Daoy (cell line): Measurements from ENCODE around the gene LCE3E. TPM values are rescaled to one million over a fixed set of nuclear protein-coding genes. Genes with fewer than 3 reads are reported as not detected.

Source experiments
- DNase-seq: peaks from one replicate; pipeline ENCODE4 v3.0.0-alpha.2; 2015; ENCODE audit warnings: low read depth
- total RNA-seq: library from RNA; depleted of rRNA; stranded (reverse); fragments of >200 nt; shearing (Covaris generic); gene quantifications from 2 replicates; pipeline ENCODE4 v1.2.3, GENCODE V29; 2014; rRNA removed

Gene LCE3E
- total RNA-seq, 1 experiment from 2014 or later, result not detected

DNA sequence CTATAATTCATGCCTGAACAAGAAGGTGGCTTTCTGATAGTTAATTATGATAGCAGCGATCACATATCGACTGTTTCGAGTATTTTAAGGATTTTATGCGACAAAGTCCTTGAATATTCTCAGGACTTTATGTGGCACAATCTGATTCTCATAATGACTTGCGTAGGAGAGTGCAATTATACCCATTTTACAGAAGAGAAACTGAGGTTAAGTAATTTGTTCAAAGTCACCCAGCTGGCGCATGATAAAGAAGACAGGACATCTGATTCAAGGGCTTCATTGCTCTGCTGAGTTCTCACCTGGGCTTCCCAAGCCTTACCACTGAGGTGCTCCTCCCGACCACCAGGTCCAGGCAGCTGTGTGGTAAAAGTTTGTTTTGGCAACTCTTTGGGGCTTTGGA lies 50.5 kb downstream of the LCE3E start:
- DNase-seq, result no peak

Other genes with a start within 250 kb of the LCE3E start
- 0.24 and 0.34 TPM in 2 replicates for gene FLG, start 241.5 kb downstream of the LCE3E start, total RNA-seq
- gene FLG2, start 206.8 kb downstream of the LCE3E start, total RNA-seq, result not detected in 2 replicates
- not detected in 2 replicates for gene CRNN, start 152.5 kb downstream of the LCE3E start, total RNA-seq
- gene LCE5A, start 56.0 kb downstream of the LCE3E start, total RNA-seq, result not detected in 2 replicates
- not detected in 2 replicates for gene CRCT1, start 52.3 kb downstream of the LCE3E start, total RNA-seq
- gene LCE3D, start 13.7 kb upstream of the LCE3E start, total RNA-seq, result not detected in 2 replicates
- not detected in 2 replicates for gene LCE3C, start 33.5 kb upstream of the LCE3E start, total RNA-seq
- gene LCE3B, start 47.0 kb upstream of the LCE3E start, total RNA-seq, result not detected in 2 replicates
- not detected in 2 replicates for gene LCE3A, start 56.3 kb upstream of the LCE3E start, total RNA-seq
- gene LCE2D, start 96.6 kb upstream of the LCE3E start, total RNA-seq, result not detected in 2 replicates
- gene LCE2C, start 108.5 kb upstream of the LCE3E start, total RNA-seq, result not detected in 2 replicates
- not detected in 2 replicates for gene LCE2B, start 119.3 kb upstream of the LCE3E start, total RNA-seq
- not detected in 2 replicates for gene LCE2A, start 131.6 kb upstream of the LCE3E start, total RNA-seq
- gene LCE4A, start 141.4 kb upstream of the LCE3E start, total RNA-seq, result not detected in 2 replicates
- not detected in 2 replicates for gene KPRP, start 191.2 kb upstream of the LCE3E start, total RNA-seq
- gene LCE1F, start 208.4 kb upstream of the LCE3E start, total RNA-seq, result not detected in 2 replicates
- gene LCE1E, start 219.5 kb upstream of the LCE3E start, total RNA-seq, result not detected in 2 replicates
- gene LCE1D, start 229.9 kb upstream of the LCE3E start, total RNA-seq, result not detected in 2 replicates
- not detected in 2 replicates for gene LCE1C, start 239.9 kb upstream of the LCE3E start, total RNA-seq
- not detected in 2 replicates for gene LCE1B, start 245.2 kb upstream of the LCE3E start, total RNA-seq